Fibroblast of mammary gland (primary cell): ENCODE results near the gene ANKRD13C.

Source experiments
- DNase-seq: peaks from one replicate; pipeline ENCODE4 v3.0.0-alpha.2; 2010; ENCODE audit warnings: low read depth
- H3K4me3 ChIP-seq: 2 replicates; pipeline ENCODE4 v1.5.1; 2011; ENCODE audit warnings: low read depth, mild to moderate bottlenecking, low read length, moderate library complexity; ENCODE audit not compliant: control insufficient read depth
- CTCF ChIP-seq: conservative IDR thresholded peaks from 2 replicates; pipeline ENCODE4 v1.5.1; 2011; ENCODE audit warnings: low read depth, low read length, inconsistent platforms; ENCODE audit not compliant: control insufficient read depth, insufficient read depth

ANKRD13C gene

GRCh38 chr1:70299472-70299871 lies 55.0 kb downstream of the ANKRD13C start:
- H3K4me3 ChIP-seq = no peak overlapping the region
- TF ChIP-seq CTCF = no peak
- DNase-seq = no peak

DNA sequence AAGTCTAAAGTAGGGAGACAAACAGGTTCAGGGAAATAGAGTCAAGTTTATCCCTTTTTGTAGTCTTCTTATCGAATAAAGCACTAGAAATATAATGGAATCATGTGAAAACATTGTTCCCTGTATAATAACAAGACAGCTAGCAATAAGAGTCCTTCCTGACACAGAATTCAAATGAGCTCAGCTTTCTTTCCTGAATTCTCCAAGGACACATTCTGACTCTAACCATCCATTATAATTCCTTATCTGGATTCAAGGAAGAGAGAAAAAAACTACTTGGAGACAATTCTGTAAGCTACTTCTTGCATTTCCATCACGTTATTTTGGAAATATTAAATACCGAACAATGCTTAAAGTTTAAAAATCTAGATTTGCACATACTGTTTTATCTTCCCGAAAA lies 58.8 kb downstream of the ANKRD13C start:
- no peak for TF ChIP-seq CTCF
- H3K4me3 ChIP-seq = no peak overlapping the region
- no peak for DNase-seq

DNA sequence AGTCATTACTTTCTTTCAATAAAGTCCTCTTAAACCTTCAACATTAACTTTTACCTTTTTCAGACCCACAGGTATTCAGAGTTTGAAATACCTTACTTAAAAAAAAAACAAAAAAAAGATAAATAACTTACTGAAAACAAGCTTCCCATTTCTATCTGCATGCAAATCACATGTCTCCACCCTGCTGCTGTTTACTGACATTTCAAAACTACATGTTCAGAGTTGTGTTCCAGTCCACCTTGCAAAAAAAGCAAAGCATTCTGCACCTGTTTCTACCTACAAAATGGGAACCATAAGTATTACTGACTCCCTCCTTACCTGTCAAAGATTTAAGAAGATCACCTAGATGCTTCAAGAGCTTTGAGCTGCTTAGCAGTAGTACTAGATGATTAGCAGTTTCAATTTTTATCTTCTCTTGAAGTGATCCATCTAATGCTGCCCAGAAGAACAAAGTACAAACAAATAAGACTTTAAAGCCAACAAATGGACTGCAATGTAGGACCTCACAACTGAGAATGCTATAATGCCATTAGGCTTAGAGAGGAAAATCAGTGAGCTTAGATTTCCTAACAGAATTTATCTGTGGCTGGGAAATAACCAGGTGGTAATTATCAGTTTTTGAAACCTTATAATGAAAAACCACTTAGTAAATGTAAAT lies 61.2 kb downstream of the ANKRD13C start:
- no peak for TF ChIP-seq CTCF
- H3K4me3 ChIP-seq = no peak overlapping the region
- no peak for DNase-seq

DNA sequence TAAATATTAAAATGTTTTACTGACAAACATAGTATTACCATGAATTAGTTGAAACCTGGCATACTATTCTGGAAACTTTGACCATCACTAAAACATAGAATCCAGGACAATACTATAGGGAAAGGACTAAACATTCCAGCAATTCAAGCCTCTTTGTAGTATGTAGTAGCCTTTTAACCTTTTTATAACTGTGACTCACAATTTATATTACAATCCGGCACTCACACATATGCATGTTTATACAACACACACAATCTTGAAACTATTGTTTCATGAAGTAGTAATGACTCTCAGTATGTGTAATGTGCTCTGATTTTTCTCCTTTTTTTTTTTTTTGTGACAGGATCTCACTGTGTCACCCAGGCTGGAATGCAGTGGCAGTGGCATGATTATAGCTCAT lies 64.3 kb downstream of the ANKRD13C start:
- no peak for TF ChIP-seq CTCF
- no peak overlapping the region for H3K4me3 ChIP-seq
- peak; percentile 16 for DNase-seq

GRCh38 chr1:70288166-70288565 lies 66.4 kb downstream of the ANKRD13C start:
- no peak for TF ChIP-seq CTCF
- H3K4me3 ChIP-seq = no peak overlapping the region

GRCh38 chr1:70286453-70286852 lies 68.1 kb downstream of the ANKRD13C start:
- no peak overlapping the region for H3K4me3 ChIP-seq
- no peak for TF ChIP-seq CTCF
- no peak for DNase-seq

More at GRCh38 chr1:70288166-70288565, 66.4 kb downstream of the ANKRD13C start:
- DNase-seq = peak; percentile 3

GRCh38 chr1:70284366-70284765 lies 70.2 kb downstream of the ANKRD13C start:
- no peak overlapping the region for H3K4me3 ChIP-seq
- no peak for DNase-seq

More at GRCh38 chr1:70284366-70284765, 70.2 kb downstream of the ANKRD13C start:
- TF ChIP-seq CTCF = no peak
